ENCODE results near the gene PPIP5K1. TPM values are rescaled to one million over a fixed set of nuclear protein-coding genes. Genes with fewer than 3 reads are reported as not detected.

The PPIP5K1 gene
- total and polyA plus RNA-seq, 2 of the 4 experiments (the other 2 are of a cell fraction), result 12.7 to 14.2 TPM

DNA sequence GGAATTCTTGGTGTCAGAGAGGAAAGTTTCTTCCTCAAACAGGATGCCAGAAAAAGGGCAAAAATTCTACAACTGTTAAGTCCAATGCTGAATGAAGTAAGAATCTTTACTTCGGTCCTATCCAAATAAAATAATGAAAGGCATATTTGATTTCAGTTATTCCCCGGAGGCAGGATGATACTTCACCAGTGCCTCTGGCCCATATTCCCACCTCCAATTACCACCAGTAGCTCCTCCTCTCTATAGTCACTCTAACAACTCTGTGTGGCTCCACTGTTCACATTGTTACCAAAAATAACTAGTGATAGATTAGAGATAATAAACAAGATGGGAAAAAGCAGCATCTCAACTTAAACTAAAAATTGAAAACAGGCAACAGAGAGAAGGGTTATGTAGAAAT lies 51.9 kb downstream of the PPIP5K1 start:
- Histone ChIP-seq H2BK120ac (ENCODE audit: low read depth, low read length) (no peak overlapping the region), H3K4me1 (ENCODE audit: control insufficient read depth, insufficient read depth, low read length) (no peaks in the 10 kb centered on the region), H3K4me3 (ENCODE audit: insufficient read depth, low read depth, low read length) (no peak overlapping the region), H3K79me1 (ENCODE audit: low read depth in 1 of 2, low read length in 2 of 2) (no peaks in the 10 kb centered on the region), H4K5ac (ENCODE audit: low read depth, low read length) (no peak overlapping the region), H2BK15ac (ENCODE audit: low read depth, low read length) (no peak overlapping the region), H3K14ac (replicated peaks; ENCODE audit: low read depth, low read length) (no peak overlapping the region), H2AK9ac (replicated peaks; ENCODE audit: low read depth, low read length, poor library complexity) (no peak overlapping the region), H3K9ac (ENCODE audit: low read depth, low read length) (no peak overlapping the region), H3K18ac (ENCODE audit: low read depth, low read length) (no peak overlapping the region), H3K9me1 (ENCODE audit: insufficient read depth, low read length) (no peaks in the 10 kb centered on the region), H4K8ac (ENCODE audit: low read depth in 2 of 2, low read length in 2 of 2) (no peak overlapping the region), H3K27ac (ENCODE audit: insufficient read depth, low read length) (no peak overlapping the region), H4K20me1 (ENCODE audit: insufficient read depth, low read length) (no peaks in the 10 kb centered on the region), H3K27me3 (ENCODE audit: control insufficient read depth, insufficient read depth, low read length) (no peaks in the 10 kb centered on the region), H2BK20ac (ENCODE audit: low read depth, low read length) (no peak overlapping the region), H3K9me3 (ENCODE audit: control insufficient read depth, insufficient read depth, low read length) (no peaks in the 10 kb centered on the region), H2BK5ac (ENCODE audit: low read depth, low read length, poor library complexity, severe bottlenecking) (no peak overlapping the region), H3K56ac (ENCODE audit: extremely low read depth, insufficient read depth, low read length) (no peak overlapping the region), H3K4me2 (ENCODE audit: low read depth, low read length) (no peak overlapping the region), H2AFZ (replicated peaks; ENCODE audit: low read length, poor library complexity) (no peak overlapping the region), H4K91ac (ENCODE audit: insufficient read depth, low read depth, low read length) (no peak overlapping the region), H2AK5ac (ENCODE audit: low read depth, low read length) (no peak overlapping the region), H3K23ac (ENCODE audit: low read depth, low read length) (no peak overlapping the region), H3K36me3 (ENCODE audit: control insufficient read depth, insufficient read depth, low read length) (peaks cover 7% of the 10 kb centered on the region), H3K4ac (ENCODE audit: low read depth, low read length) (no peak overlapping the region)
- CTCF ChIA-PET, result no interaction called here
- dilution Hi-C loops (cut with HindIII; ENCODE audit: low sequenced_read_pairs, unreplicated experiment) (no loop called here), intact Hi-C loops (cut with micrococcal nuclease) (no loop called here), in situ Hi-C loops (cut with MboI; ENCODE audit: low sequenced_read_pairs) (no loop called here)
- POLR2A ChIA-PET (ENCODE audit: unreplicated experiment), result no interaction called here
- TF ChIP-seq FOS (IDR thresholded peaks at IDR 0.05; ENCODE audit: low read depth, low read length) (no peak), MAZ (IDR thresholded peaks at IDR 0.05; ENCODE audit: borderline replicate concordance, low read depth, low read length) (no peak), CHD1 (IDR thresholded peaks at IDR 0.05; ENCODE audit: low read depth, low read length) (no peak), SMC3 (IDR thresholded peaks at IDR 0.05; ENCODE audit: low read depth, low read length) (no peak), USF2 (IDR thresholded peaks at IDR 0.05; ENCODE audit: low read depth, low read length) (no peak), NFE2L2 (IDR thresholded peaks at IDR 0.05; ENCODE audit: low read depth, low read length) (no peak)
- DNase-seq (no peak), ATAC-seq (ENCODE audit: low read depth) (no peak)
- BruUV-seq (replicated peaks), result no TSS peak
- WGBS, 2 experiments (ENCODE audit: extremely low coverage in 2 of 2, insufficient read length in 1 of 2), result no CpG with 5 or more reads among the region's 2 CpGs
